HuH-7 (cell line): ENCODE results near the gene ZBTB42.

ENCODE experiments used
- DNase-seq: peaks from one replicate; pipeline ENCODE4 v3.0.0; 2011; ENCODE audit warnings: low spot score

The ZBTB42 gene

GRCh38 chr14:104843442-104844305, 42.8 kb downstream of the ZBTB42 start:
- DNase-seq, result no peak

- DNase-seq, result no peak
These were observed 43.6 kb downstream of the ZBTB42 start for GRCh38 chr14:104844306-104845032.

GRCh38 chr14:104845033-104845666, 44.2 kb downstream of the ZBTB42 start:
- DNase-seq, result no peak

- DNase-seq, result no peak
These were observed 45.0 kb downstream of the ZBTB42 start for GRCh38 chr14:104845834-104846441.

GRCh38 chr14:104852280-104852663, 51.4 kb downstream of the ZBTB42 start:
- DNase-seq, result no peak
